ENCODE data around the gene LENG9. TPM values are rescaled to one million over a fixed set of nuclear protein-coding genes. Genes with fewer than 3 reads are reported as not detected.

LENG9 gene
- total RNA-seq, 4 donors from 2014 or later, result 4.5 to 9.2 (median 6.5) TPM

DNA sequence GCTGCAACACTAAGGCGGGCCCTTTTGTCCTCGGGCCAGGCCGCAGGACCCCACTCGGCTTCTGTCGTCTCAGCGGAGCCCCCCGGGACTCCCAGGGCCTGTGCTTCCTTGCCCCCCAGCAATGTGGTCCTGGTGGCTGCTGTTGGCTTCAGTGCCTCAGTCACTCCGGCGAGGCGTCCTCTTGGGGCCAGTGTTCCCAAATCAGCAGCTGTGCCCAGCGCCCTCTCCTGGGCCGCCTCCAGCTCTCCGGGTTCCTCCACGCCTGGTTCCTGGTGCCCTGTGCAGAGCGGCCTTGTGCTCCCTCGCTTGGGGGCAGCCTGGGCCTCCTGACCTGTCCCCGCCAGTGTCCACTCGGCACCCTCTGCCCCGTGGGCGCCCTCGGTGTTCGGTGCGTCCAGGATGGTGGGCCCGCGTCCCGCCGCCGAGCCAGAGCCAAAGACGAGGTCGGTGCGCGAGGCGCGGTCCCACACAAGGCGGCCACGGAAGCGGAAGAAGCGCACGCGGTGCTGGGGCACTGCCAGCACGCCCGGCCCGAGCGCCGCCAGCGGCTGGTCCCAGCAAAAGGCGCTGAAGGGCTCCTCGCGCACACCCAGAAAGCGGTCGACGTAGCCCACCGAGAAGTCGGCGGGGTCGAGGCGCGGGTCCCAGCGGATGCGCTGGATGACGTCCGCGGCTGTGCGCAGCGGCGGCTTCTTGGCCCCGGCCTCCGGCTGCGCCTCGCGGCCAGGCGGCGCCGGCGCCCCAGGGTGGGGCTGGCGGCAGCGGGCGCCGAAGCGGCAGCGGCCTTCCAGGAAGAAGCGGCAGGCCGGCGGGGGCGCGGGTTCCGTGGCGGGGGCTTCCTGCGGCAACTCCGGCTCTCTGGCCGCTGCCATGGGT lies 685 bp downstream of the LENG9 start:
- DNase-seq (ENCODE audit: low spot score in 2 of 2), result peak; percentile 55 to 96

DNA sequence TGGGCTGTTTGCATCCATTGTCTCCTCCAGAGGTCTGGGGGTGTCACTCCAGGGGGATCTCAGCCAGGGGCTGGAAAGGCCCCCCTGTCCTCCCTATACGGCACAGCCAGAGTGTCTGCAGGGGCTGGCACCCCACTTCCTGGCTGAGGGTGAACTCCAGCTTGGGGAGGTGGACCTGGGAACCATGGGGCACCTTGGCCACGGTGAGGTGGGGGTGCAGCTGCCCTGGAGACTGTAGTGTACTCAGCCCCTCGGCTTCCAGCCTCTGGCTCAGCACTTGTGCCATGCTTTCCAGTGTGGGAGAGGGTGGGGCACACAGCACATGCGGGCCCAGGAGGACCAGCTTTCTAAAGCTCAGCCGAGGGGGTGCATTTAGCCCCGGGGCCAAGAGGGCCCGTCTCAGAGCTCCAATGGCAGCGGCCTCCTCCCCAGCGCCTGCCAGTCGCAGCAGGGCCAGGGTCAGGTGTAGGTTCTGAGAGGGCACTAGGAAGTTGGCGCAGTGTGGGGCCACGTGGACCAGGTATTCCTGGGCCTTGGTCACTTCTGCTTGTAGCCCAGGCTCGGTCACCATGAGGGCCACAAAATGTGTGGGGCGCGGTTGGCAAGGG lies 1.4 kb downstream of the LENG9 start:
- H3K4me3 ChIP-seq (ENCODE audit: low read depth, poor library complexity, severe bottlenecking), result no peak overlapping the region
- intact Hi-C loops (cut with DNase I; ENCODE audit: low total_unique reads), result no loop called here
- WGBS, 2 donors, result 55 to 66% methylated on average over 7 to 11 of the region's 15 CpGs
- TF ChIP-seq, protein P1, sequence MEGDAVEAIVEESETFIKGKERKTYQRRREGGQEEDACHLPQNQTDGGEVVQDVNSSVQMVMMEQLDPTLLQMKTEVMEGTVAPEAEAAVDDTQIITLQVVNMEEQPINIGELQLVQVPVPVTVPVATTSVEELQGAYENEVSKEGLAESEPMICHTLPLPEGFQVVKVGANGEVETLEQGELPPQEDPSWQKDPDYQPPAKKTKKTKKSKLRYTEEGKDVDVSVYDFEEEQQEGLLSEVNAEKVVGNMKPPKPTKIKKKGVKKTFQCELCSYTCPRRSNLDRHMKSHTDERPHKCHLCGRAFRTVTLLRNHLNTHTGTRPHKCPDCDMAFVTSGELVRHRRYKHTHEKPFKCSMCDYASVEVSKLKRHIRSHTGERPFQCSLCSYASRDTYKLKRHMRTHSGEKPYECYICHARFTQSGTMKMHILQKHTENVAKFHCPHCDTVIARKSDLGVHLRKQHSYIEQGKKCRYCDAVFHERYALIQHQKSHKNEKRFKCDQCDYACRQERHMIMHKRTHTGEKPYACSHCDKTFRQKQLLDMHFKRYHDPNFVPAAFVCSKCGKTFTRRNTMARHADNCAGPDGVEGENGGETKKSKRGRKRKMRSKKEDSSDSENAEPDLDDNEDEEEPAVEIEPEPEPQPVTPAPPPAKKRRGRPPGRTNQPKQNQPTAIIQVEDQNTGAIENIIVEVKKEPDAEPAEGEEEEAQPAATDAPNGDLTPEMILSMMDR (IDR thresholded peaks at IDR 0.05), result no peak
- TF ChIP-seq POLR2A (IDR thresholded peaks at IDR 0.05), result no peak
- no peak for DNase-seq (ENCODE audit: low spot score in 2 of 2)

More for the DNA sequence above, 685 bp downstream of the LENG9 start:
- intact Hi-C loops (cut with DNase I; ENCODE audit: low total_unique reads), result no loop called here
- TF ChIP-seq, protein P1 (IDR thresholded peaks at IDR 0.05), result no peak
- TF ChIP-seq POLR2A (IDR thresholded peaks at IDR 0.05), result no peak
- H3K4me3 ChIP-seq (ENCODE audit: low read depth, poor library complexity, severe bottlenecking), result peak overlapping the region; percentile 40
- WGBS, 2 donors, result 3 to 11% methylated on average over 23 to 40 of the region's 91 CpGs

DNA sequence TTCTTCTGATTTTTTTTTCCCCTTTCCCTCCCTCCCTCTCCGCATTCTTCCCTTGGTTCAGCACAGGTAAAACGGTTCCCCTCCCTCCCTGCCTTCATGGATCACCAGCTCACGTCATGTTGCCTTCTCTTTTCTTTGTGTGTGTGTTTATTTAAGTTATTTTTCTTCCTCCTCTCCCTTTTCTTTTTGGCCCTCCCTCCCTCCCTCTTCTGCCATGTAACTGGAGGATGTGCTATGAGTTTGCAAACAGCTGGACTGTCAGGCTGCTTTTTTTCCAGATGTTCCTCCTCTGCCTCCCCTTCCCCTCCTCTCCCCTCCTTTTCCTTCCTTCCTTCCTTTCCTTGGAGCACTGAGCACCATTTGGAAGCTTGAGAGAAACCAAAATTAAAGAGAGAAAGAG lies 2.0 kb downstream of the LENG9 start:
- DNase-seq (ENCODE audit: low spot score in 2 of 2), result no peak
- 57 to 65% methylated on average over 3 of the region's 3 CpGs for WGBS, 2 donors
- no peak for TF ChIP-seq POLR2A (IDR thresholded peaks at IDR 0.05)
- TF ChIP-seq, protein P1 (IDR thresholded peaks at IDR 0.05), result no peak
- intact Hi-C loops (cut with DNase I; ENCODE audit: low total_unique reads), result no loop called here
- no peak overlapping the region for H3K4me3 ChIP-seq (ENCODE audit: low read depth, poor library complexity, severe bottlenecking)

DNA sequence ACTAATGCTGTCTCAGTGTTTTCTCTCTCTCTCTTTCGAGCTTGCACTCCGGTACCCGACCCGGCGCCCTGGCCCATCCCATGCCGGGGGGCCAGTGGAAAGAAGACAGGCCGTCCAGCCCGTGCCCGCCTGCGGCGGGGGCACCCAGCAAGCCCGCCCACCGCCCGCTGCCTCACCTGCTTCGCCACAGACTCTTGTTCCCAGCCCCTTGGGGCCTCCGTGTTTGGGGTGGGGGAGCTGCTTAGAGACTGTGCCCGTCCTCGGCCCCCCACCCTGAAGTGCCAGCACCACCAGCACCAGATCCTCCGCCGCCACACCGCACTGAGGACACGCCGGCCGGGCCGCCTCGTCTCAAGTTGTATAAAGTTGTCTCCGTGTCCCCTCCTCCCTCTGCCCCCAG lies 2.4 kb downstream of the LENG9 start:
- TF ChIP-seq, protein P1 (IDR thresholded peaks at IDR 0.05), result no peak
- no peak for TF ChIP-seq POLR2A (IDR thresholded peaks at IDR 0.05)
- intact Hi-C loops (cut with DNase I; ENCODE audit: low total_unique reads), result no loop called here
- H3K4me3 ChIP-seq (ENCODE audit: low read depth, poor library complexity, severe bottlenecking), result no peak overlapping the region
- no peak for DNase-seq (ENCODE audit: low spot score in 2 of 2)
- WGBS, 2 donors, result 79% methylated on average over 27 of the region's 27 CpGs

DNA sequence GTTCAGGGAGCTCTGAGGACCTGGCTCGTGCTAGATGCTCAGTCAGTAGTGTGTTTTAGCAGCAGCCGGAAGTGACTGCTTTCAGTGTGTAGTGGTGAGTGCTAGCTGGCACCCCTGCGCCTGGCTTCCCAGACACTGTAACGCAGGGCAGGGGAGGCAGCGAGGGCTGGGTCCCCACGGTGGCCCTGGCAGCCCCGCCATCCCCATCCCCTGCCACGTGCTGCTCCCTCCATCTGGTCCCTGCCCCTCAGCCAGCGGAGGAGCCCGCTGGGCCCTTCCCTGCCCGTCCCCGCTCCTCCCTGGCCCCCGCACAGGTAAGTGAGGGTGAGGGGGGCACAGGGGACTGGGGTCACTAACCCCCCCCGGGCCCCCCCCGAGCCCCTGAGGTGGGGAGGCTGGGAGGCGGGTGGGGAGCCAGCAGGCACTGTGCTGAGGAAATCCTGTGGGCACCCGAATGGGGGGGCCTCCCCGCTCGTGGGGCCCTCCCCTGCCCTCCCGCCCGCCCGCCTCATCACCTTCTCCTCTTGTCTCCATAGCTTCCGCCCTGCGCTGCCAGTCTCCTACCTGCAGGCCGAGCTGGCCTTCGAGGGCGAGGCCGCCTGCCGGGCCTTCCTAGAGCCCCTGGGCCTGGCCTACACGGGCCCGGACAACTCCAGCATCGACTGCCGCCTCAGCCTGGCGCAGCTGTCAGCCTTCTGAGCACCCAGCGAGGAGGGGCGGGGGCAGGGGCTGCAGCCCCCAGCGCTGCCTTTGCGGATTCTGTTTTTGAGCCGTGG lies 3.2 kb downstream of the LENG9 start:
- no peak for TF ChIP-seq POLR2A (IDR thresholded peaks at IDR 0.05)
- TF ChIP-seq, protein P1 (IDR thresholded peaks at IDR 0.05), result no peak
- WGBS, 2 donors, result 71 to 75% methylated on average over 29 to 30 of the region's 39 CpGs
- intact Hi-C loops (cut with DNase I; ENCODE audit: low total_unique reads), result no loop called here
- no peak overlapping the region for H3K4me3 ChIP-seq (ENCODE audit: low read depth, poor library complexity, severe bottlenecking)
- no peak for DNase-seq (ENCODE audit: low spot score in 2 of 2)

Measured in lower leg skin (tissue), 4 donors.